Kidney epithelial cell (primary cell): ENCODE measurements around the gene THSD7A. TPM values are rescaled to one million over a fixed set of nuclear protein-coding genes. Genes with fewer than 3 reads are reported as not detected.

Experiments used
- DNase-seq: peaks from one replicate; pipeline ENCODE4 v3.0.0-alpha.2; 2010; ENCODE audit warnings: low read depth
- H3K27me3 ChIP-seq: 2 replicates; pipeline ENCODE4 v1.6.0; 2011; ENCODE audit warnings: low read length; ENCODE audit not compliant: control insufficient read depth, insufficient read depth
- H3K36me3 ChIP-seq: 2 replicates; pipeline ENCODE4 v1.5.1; 2011; ENCODE audit warnings: low read length; ENCODE audit not compliant: control insufficient read depth, insufficient read depth
- H3K4me3 ChIP-seq: 2 replicates; pipeline ENCODE4 v1.5.1; 2011; ENCODE audit warnings: low read depth, mild to moderate bottlenecking, control low read depth, low read length
- CTCF ChIP-seq: IDR thresholded peaks from 2 replicates; pipeline ENCODE4 v1.5.1; 2011; ENCODE audit warnings: mild to moderate bottlenecking, moderate library complexity, low read length, control low read depth, inconsistent platforms; ENCODE audit not compliant: insufficient read depth, poor library complexity, severe bottlenecking
- total RNA-seq: library from RNA; depleted of rRNA; stranded (reverse); fragments of >200 nt; gene quantifications from 2 replicates; pipeline ENCODE4 v1.2.3, GENCODE V29; 2015

THSD7A gene
- total RNA-seq, 1 donor from 2014 or later = 27.3 TPM

GRCh38 chr7:11332186-11332864 lies 499.7 kb downstream of the THSD7A start:
- no peaks in the 10 kb centered on the region for H3K27me3 ChIP-seq
- DNase-seq = no peak
- H3K36me3 ChIP-seq = no peaks in the 10 kb centered on the region
- H3K4me3 ChIP-seq = no peak overlapping the region
- TF ChIP-seq CTCF = no peak

DNA sequence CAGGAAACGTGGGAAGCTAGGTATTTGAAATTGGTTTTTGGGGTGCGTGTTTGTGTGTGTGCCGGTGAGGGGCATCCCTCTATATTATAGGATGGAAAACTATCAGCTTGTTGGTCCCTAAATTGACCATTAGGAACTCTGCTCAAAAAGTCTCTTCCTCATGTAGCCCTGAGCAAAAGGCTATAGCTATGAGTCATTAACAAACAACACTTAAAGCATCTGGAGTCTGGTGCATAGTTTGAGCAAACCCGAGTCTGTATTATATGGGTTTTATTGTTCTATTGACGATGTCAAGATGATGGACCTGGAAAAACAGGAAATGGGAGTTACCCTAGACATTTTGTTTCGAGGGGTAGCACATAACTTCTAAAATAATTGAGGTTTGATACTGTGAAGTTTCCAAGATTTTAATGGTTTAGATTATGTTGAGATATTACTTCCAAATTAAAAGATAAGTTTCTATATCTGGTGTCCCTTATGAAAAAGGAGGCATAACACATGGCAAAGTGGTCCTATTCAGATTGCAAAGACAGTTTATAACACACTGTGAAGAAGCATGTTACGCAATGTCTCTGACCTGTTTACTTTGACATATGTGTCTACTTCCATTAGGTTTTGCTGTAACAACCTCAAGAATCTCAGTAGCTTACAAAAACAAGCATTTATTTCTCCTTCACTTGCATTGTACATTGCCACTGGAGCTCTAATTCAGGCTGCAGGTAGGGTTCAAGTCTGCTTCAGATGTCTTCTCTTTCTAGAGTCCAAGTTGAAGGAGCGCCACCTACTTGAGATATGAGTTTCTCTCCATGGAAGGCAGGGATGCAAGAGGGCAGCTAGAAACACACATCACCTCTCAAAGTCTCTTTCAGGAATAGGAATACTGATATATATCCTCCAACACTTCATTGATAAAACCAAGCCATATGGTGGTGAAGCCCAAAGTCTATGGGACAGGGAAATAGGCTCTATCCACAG lies 500.6 kb downstream of the THSD7A start:
- no peak for DNase-seq
- H3K36me3 ChIP-seq = no peaks in the 10 kb centered on the region
- no peaks in the 10 kb centered on the region for H3K27me3 ChIP-seq
- TF ChIP-seq CTCF = no peak
- H3K4me3 ChIP-seq = no peak overlapping the region

GRCh38 chr7:11330717-11331116 lies 501.3 kb downstream of the THSD7A start:
- H3K27me3 ChIP-seq = no peaks in the 10 kb centered on the region
- H3K4me3 ChIP-seq = no peak overlapping the region
- no peak for TF ChIP-seq CTCF
- no peak for DNase-seq
- no peaks in the 10 kb centered on the region for H3K36me3 ChIP-seq

- no peak overlapping the region for H3K4me3 ChIP-seq
- H3K27me3 ChIP-seq = no peaks in the 10 kb centered on the region
- no peaks in the 10 kb centered on the region for H3K36me3 ChIP-seq
- no peak for DNase-seq
- no peak for TF ChIP-seq CTCF
Measured at GRCh38 chr7:11330208-11330607, 501.8 kb downstream of the THSD7A start.

GRCh38 chr7:11329626-11330025 lies 502.4 kb downstream of the THSD7A start:
- no peaks in the 10 kb centered on the region for H3K36me3 ChIP-seq
- no peak overlapping the region for H3K4me3 ChIP-seq
- H3K27me3 ChIP-seq = no peaks in the 10 kb centered on the region
- DNase-seq = no peak
- no peak for TF ChIP-seq CTCF
